Stimulated activated CD8-positive, alpha-beta memory T cell treated with anti-CD3 and anti-CD28 coated beads, Interleukin-12 subunit alpha, Interleukin-12 subunit beta, amount 100 ng/mL, for 24 hours (primary cell): Measurements from ENCODE around the gene ABCC12.
A peak's percentile ranks its signal among the peaks of the same experiment; 100 is the strongest.

ENCODE experiments used
- DNase-seq: peaks from one replicate; pipeline ENCODE4 v3.0.0-alpha.2; 2020; ENCODE audit errors: extremely low read depth

Gene ABCC12

GRCh38 chr16:48165961-48166578, 10.3 kb upstream of the ABCC12 start:
- no peak for DNase-seq

- peak; percentile 21 for DNase-seq
Measured at GRCh38 chr16:48164907-48165715, 9.3 kb upstream of the ABCC12 start.

GRCh38 chr16:48162839-48163410, 7.1 kb upstream of the ABCC12 start:
- no peak for DNase-seq

GRCh38 chr16:48161906-48162305, 6.1 kb upstream of the ABCC12 start:
- DNase-seq: no peak

GRCh38 chr16:48160575-48160974, 4.8 kb upstream of the ABCC12 start:
- DNase-seq: no peak

- DNase-seq: no peak
Measured at GRCh38 chr16:48158296-48158695, 2.5 kb upstream of the ABCC12 start.

- no peak for DNase-seq
Measured at GRCh38 chr16:48157794-48158193, 2.0 kb upstream of the ABCC12 start.

GRCh38 chr16:48157302-48157701, 1.5 kb upstream of the ABCC12 start:
- DNase-seq: no peak

- DNase-seq: peak; percentile 63
Measured at GRCh38 chr16:48156790-48157209, 1.0 kb upstream of the ABCC12 start.

GRCh38 chr16:48153774-48154173, 2.0 kb downstream of the ABCC12 start:
- no peak for DNase-seq

- no peak for DNase-seq
Measured at GRCh38 chr16:48152226-48152625, 3.6 kb downstream of the ABCC12 start.

- no peak for DNase-seq
Measured at GRCh38 chr16:48150707-48151106, 5.1 kb downstream of the ABCC12 start.

- no peak for DNase-seq
Measured at GRCh38 chr16:48146710-48147109, 9.1 kb downstream of the ABCC12 start.

- DNase-seq: no peak
Measured at GRCh38 chr16:48146131-48146530, 9.7 kb downstream of the ABCC12 start.

GRCh38 chr16:48143812-48144368, 11.9 kb downstream of the ABCC12 start:
- no peak for DNase-seq

- DNase-seq: no peak
Measured at GRCh38 chr16:48140821-48141220, 15.0 kb downstream of the ABCC12 start.

GRCh38 chr16:48139517-48139916, 16.3 kb downstream of the ABCC12 start:
- no peak for DNase-seq

GRCh38 chr16:48138543-48138942, 17.2 kb downstream of the ABCC12 start:
- DNase-seq: no peak

- no peak for DNase-seq
Measured at GRCh38 chr16:48137822-48138221, 18.0 kb downstream of the ABCC12 start.

- no peak for DNase-seq
Measured at GRCh38 chr16:48136547-48137360, 19.0 kb downstream of the ABCC12 start.

GRCh38 chr16:48133455-48134211, 22.2 kb downstream of the ABCC12 start:
- no peak for DNase-seq
